Keratinocyte (primary cell): Measurements from ENCODE around the gene TMEM253. TPM values are rescaled to one million over a fixed set of nuclear protein-coding genes. Genes with fewer than 3 reads are reported as not detected.

Experiments used
- DNase-seq: peaks from one replicate; pipeline ENCODE4 v3.0.0-alpha.2; 2011; ENCODE audit warnings: low read depth, missing footprints, low spot score
- FAIRE-seq: peaks from 2 replicates; lab custom pipeline; 2011; peaks lifted over from hg19 to GRCh38; lab: Jason Lieb, UNC
- H2AFZ ChIP-seq: 2 replicates; pipeline ENCODE4 v1.6.0; 2012; ENCODE audit warnings: low read length, control low read depth, inconsistent platforms; ENCODE audit not compliant: control insufficient read depth
- H3K27ac ChIP-seq: 2 replicates; pipeline ENCODE4 v1.5.1; 2011; ENCODE audit warnings: low read length; ENCODE audit not compliant: control insufficient read depth, insufficient read depth
- H3K27me3 ChIP-seq: 3 replicates; pipeline ENCODE4 v1.6.0; 2011; ENCODE audit warnings: low read length; ENCODE audit not compliant: control insufficient read depth, insufficient read depth; ENCODE audit errors: extremely low read depth
- H3K36me3 ChIP-seq, 2 experiments: 2 replicates in 1 of 2; 3 replicates in 1 of 2; pipeline ENCODE4 v1.5.1; 2011; ENCODE audit warnings: low read length in 2 of 2, mild to moderate bottlenecking in 1 of 2; ENCODE audit not compliant: control insufficient read depth in 2 of 2, insufficient read depth in 2 of 2; ENCODE audit errors: extremely low read depth in 1 of 2
- H3K4me1 ChIP-seq: 3 replicates; pipeline ENCODE4 v1.5.1; 2011; ENCODE audit warnings: low read length; ENCODE audit not compliant: control insufficient read depth, insufficient read depth; ENCODE audit errors: extremely low read depth
- H3K4me2 ChIP-seq: 3 replicates; pipeline ENCODE4 v1.6.0; 2011; ENCODE audit warnings: low read depth, low read length; ENCODE audit not compliant: control insufficient read depth, insufficient read depth; ENCODE audit errors: extremely low read depth
- H3K4me3 ChIP-seq, 3 experiments: fragments of 200-600 bp in 1 of 3; sonication (generic) in 1 of 3; 2 replicates in 2 of 3; 3 replicates in 1 of 3; pipeline ENCODE4 v1.5.1; 2011 to 2016; ENCODE audit warnings: low read length in 3 of 3, mild to moderate bottlenecking in 3 of 3, control low read depth in 2 of 3, inconsistent platforms in 1 of 3, low read depth in 1 of 3, mixed read lengths in 1 of 3, mixed run types in 1 of 3, moderate library complexity in 1 of 3; ENCODE audit not compliant: control insufficient read depth in 2 of 3, insufficient read depth in 2 of 3; ENCODE audit errors: extremely low read depth in 1 of 3
- H3K79me2 ChIP-seq: 2 replicates; pipeline ENCODE4 v1.6.0; 2012; ENCODE audit warnings: low read length; ENCODE audit not compliant: control insufficient read depth, insufficient read depth
- H3K9ac ChIP-seq: 3 replicates; pipeline ENCODE4 v1.6.0; 2011; ENCODE audit warnings: low read length; ENCODE audit not compliant: control insufficient read depth, insufficient read depth; ENCODE audit errors: extremely low read depth
- H3K9me1 ChIP-seq: 3 replicates; pipeline ENCODE4 v1.6.0; 2011; ENCODE audit warnings: low read length; ENCODE audit not compliant: control insufficient read depth, insufficient read depth; ENCODE audit errors: extremely low read depth
- H3K9me3 ChIP-seq: 2 replicates; pipeline ENCODE4 v1.5.1; 2012; ENCODE audit warnings: low read depth, low read length; ENCODE audit not compliant: control insufficient read depth
- H4K20me1 ChIP-seq: 3 replicates; pipeline ENCODE4 v1.6.0; 2011; ENCODE audit warnings: low read length; ENCODE audit not compliant: control insufficient read depth, insufficient read depth; ENCODE audit errors: extremely low read depth
- CTCF ChIP-seq, 3 experiments: IDR thresholded peaks in 1 of 3; conservative IDR thresholded peaks in 1 of 3; optimal IDR thresholded peaks in 1 of 3; 2 replicates in 2 of 3; 3 replicates in 1 of 3; pipeline versions ENCODE3 to v1.5.1; 2011; ENCODE audit warnings: low read length in 3 of 3, mild to moderate bottlenecking in 3 of 3, moderate library complexity in 2 of 3, control low read depth in 1 of 3, inconsistent platforms in 1 of 3; ENCODE audit not compliant: insufficient read depth in 2 of 3; ENCODE audit errors: extremely low read depth in 1 of 3
- EZH2 ChIP-seq: IDR thresholded peaks from one replicate; pipeline ENCODE4 v1.6.1; 2012; ENCODE audit warnings: inconsistent platforms, mild to moderate bottlenecking, low read length, moderate library complexity
- dilution Hi-C: fragments of 300-500 bp; cut with MboI; formaldehyde crosslinking; loops from one replicate; pipeline ENCODE4 v1.7.0; 2020; ENCODE audit warnings: low sequenced_read_pairs; ENCODE audit not compliant: extremely low pct_ligation_motif_present
- polyA plus RNA-seq, 5 experiments: library from polyadenylated mRNA; depleted of rRNA in 3 of 5; stranded (reverse) in 3 of 5; stranded (forward) in 1 of 5; unstranded in 1 of 5; fragments of >200 nt; gene quantifications; 1 replicate in 1 of 5; 2 replicates in 3 of 5; 3 replicates in 1 of 5; pipeline versions ENCODE4 v1.2.1 to v1.2.3, GENCODE V29; 2011 to 2012; ENCODE audit warnings: missing spikeins in 2 of 5, low read depth in 1 of 5, low replicate concordance in 1 of 5

TMEM253 gene
- polyA plus RNA-seq, 1 donor (not counting 4 experiments of a cell fraction or from before 2014, with no cell fraction given) = 1.1 TPM

GRCh38 chr14:21096438-21096837 is 4.4 kb upstream of the TMEM253 start:
- dilution Hi-C loops = no loop called here
- no peak overlapping the region for H3K9ac ChIP-seq
- H3K9me1 ChIP-seq = no peaks in the 10 kb centered on the region
- H3K79me2 ChIP-seq = peaks cover 39% of the 10 kb centered on the region
- TF ChIP-seq EZH2 = no peak
- H3K4me1 ChIP-seq = peaks cover 39% of the 10 kb centered on the region
- no peak overlapping the region for H2AFZ ChIP-seq
- peak overlapping the region; percentile 66 for H3K27ac ChIP-seq
- H3K27me3 ChIP-seq = no peaks in the 10 kb centered on the region
- no peak for DNase-seq
- no peak for FAIRE-seq
- H3K4me2 ChIP-seq = peak overlapping the region; percentile 87
- H3K4me3 ChIP-seq = peak overlapping the region in 1 of 3 experiments; percentile 64
- peaks cover 7 to 14% of the 10 kb centered on the region in 2 experiments for H3K36me3 ChIP-seq
- H3K9me3 ChIP-seq = no peaks in the 10 kb centered on the region
- peaks cover 4% of the 10 kb centered on the region for H4K20me1 ChIP-seq

- H3K27me3 ChIP-seq = no peaks in the 10 kb centered on the region
- peak overlapping the region; percentile 66 for H3K27ac ChIP-seq
- DNase-seq (no peak), FAIRE-seq (no peak)
- peak overlapping the region; percentile 87 for H3K4me2 ChIP-seq
- H3K9ac ChIP-seq = peak overlapping the region; percentile 63
- peak overlapping the region; percentile 47 to 76 (median 64) for H3K4me3 ChIP-seq
- H3K36me3 ChIP-seq = peaks cover 5 to 14% of the 10 kb centered on the region in 2 experiments
- dilution Hi-C loops = no loop called here
- H3K79me2 ChIP-seq = peaks cover 39% of the 10 kb centered on the region
- H3K9me1 ChIP-seq = no peaks in the 10 kb centered on the region
- no peak overlapping the region for H2AFZ ChIP-seq
- no peaks in the 10 kb centered on the region for H3K9me3 ChIP-seq
- H3K4me1 ChIP-seq = peaks cover 45% of the 10 kb centered on the region
- H4K20me1 ChIP-seq = peaks cover 4% of the 10 kb centered on the region
- TF ChIP-seq EZH2 (no peak), CTCF (optimal IDR thresholded peaks at IDR 0.05 in 1 of 3, IDR thresholded peaks at IDR 0.05 in 1 of 3, conservative IDR thresholded peaks at IDR 0.05 in 1 of 3; ENCODE audit: extremely low read depth in 1 of 3, insufficient read depth in 2 of 3, low read length in 3 of 3) (no peak)
Observed at GRCh38 chr14:21096978-21097635, 3.8 kb upstream of the TMEM253 start.
